Astrocyte (in vitro differentiated cells and primary cell): ENCODE measurements around the gene LRRC47. TPM values are rescaled to one million over a fixed set of nuclear protein-coding genes. Genes with fewer than 3 reads are reported as not detected.
A peak's percentile ranks its signal among the peaks of the same experiment; 100 is the strongest.

Experiments used
- DNase-seq: peaks from one replicate; pipeline ENCODE4 v3.0.0-alpha.2; 2010; ENCODE audit warnings: low read depth
- FAIRE-seq: peaks from 2 replicates; lab custom pipeline; 2011; peaks lifted over from hg19 to GRCh38; lab: Jason Lieb, UNC
- H2AFZ ChIP-seq: 2 replicates; pipeline ENCODE4 v1.6.0; 2012; ENCODE audit warnings: low read depth, low read length, inconsistent platforms
- H3K27ac ChIP-seq: 2 replicates; pipeline ENCODE4 v1.5.1; 2011; ENCODE audit warnings: low read depth, low read length, inconsistent platforms
- H3K27me3 ChIP-seq: 2 replicates; pipeline ENCODE4 v1.6.0; 2011; ENCODE audit warnings: low read length, inconsistent platforms; ENCODE audit not compliant: insufficient read depth
- H3K36me3 ChIP-seq: 2 replicates; pipeline ENCODE4 v1.5.1; 2011; ENCODE audit warnings: low read length, inconsistent platforms; ENCODE audit not compliant: insufficient read depth
- H3K4me1 ChIP-seq: 2 replicates; pipeline ENCODE4 v1.5.1; 2011; ENCODE audit warnings: low read length, inconsistent platforms; ENCODE audit not compliant: insufficient read depth
- H3K4me2 ChIP-seq: 2 replicates; pipeline ENCODE4 v1.6.0; 2012; ENCODE audit warnings: low read length, inconsistent platforms
- H3K4me3 ChIP-seq: 2 replicates; pipeline ENCODE4 v1.5.1; 2011; ENCODE audit warnings: low read depth, mild to moderate bottlenecking, low read length, inconsistent platforms; ENCODE audit not compliant: insufficient read depth
- H3K79me2 ChIP-seq: 2 replicates; pipeline ENCODE4 v1.6.0; 2012; ENCODE audit warnings: mild to moderate bottlenecking, low read length, inconsistent platforms; ENCODE audit not compliant: insufficient read depth
- H3K9ac ChIP-seq: 2 replicates; pipeline ENCODE4 v1.6.0; 2012; ENCODE audit warnings: mild to moderate bottlenecking, low read length, inconsistent platforms
- H3K9me3 ChIP-seq: 2 replicates; pipeline ENCODE4 v1.5.1; 2012; ENCODE audit warnings: low read depth, mild to moderate bottlenecking, low read length, inconsistent platforms; ENCODE audit not compliant: insufficient read depth
- H4K20me1 ChIP-seq: 2 replicates; pipeline ENCODE4 v1.6.0; 2012; ENCODE audit warnings: low read length, inconsistent platforms; ENCODE audit not compliant: insufficient read depth
- H3K27ac Mint-ChIP-seq: one replicate; pipeline ENCODE4 v1.8.0; 2021; ENCODE audit warnings: mild to moderate bottlenecking, mixed read lengths; ENCODE audit not compliant: unreplicated experiment
- H3K27me3 Mint-ChIP-seq: one replicate; pipeline ENCODE4 v1.8.0; 2021; ENCODE audit warnings: low read depth, mixed read lengths; ENCODE audit not compliant: unreplicated experiment
- H3K36me3 Mint-ChIP-seq: one replicate; pipeline ENCODE4 v1.8.0; 2021; ENCODE audit warnings: low read depth, mixed read lengths; ENCODE audit not compliant: unreplicated experiment
- H3K4me1 Mint-ChIP-seq: one replicate; pipeline ENCODE4 v1.8.0; 2021; ENCODE audit warnings: low read depth, mixed read lengths; ENCODE audit not compliant: unreplicated experiment
- H3K4me3 Mint-ChIP-seq: one replicate; pipeline ENCODE4 v1.8.0; 2021; ENCODE audit warnings: mild to moderate bottlenecking, moderate library complexity, mixed read lengths; ENCODE audit not compliant: unreplicated experiment
- H3K9me3 Mint-ChIP-seq: one replicate; pipeline ENCODE4 v1.8.0; 2021; ENCODE audit warnings: mild to moderate bottlenecking, mixed read lengths; ENCODE audit not compliant: unreplicated experiment
- EZH2 ChIP-seq: IDR thresholded peaks from 2 replicates; pipeline ENCODE4 v1.6.1; 2012; ENCODE audit warnings: mild to moderate bottlenecking, low read length, inconsistent platforms; ENCODE audit not compliant: insufficient read depth
- total RNA-seq: library from RNA; stranded (reverse); gene quantifications from 2 replicates; pipeline ENCODE4 v1.2.1, GENCODE V29; 2021
- TF ChIP-seq, protein P1 (sequence below): IDR thresholded peaks from 2 replicates; pipeline ENCODE4 v1.5.1; 2011; ENCODE audit warnings: low read depth, mild to moderate bottlenecking, inconsistent platforms, low read length, moderate library complexity; ENCODE audit not compliant: insufficient read depth

LRRC47 gene
- total RNA-seq, 1 donor from 2014 or later = 51.5 TPM

DNA sequence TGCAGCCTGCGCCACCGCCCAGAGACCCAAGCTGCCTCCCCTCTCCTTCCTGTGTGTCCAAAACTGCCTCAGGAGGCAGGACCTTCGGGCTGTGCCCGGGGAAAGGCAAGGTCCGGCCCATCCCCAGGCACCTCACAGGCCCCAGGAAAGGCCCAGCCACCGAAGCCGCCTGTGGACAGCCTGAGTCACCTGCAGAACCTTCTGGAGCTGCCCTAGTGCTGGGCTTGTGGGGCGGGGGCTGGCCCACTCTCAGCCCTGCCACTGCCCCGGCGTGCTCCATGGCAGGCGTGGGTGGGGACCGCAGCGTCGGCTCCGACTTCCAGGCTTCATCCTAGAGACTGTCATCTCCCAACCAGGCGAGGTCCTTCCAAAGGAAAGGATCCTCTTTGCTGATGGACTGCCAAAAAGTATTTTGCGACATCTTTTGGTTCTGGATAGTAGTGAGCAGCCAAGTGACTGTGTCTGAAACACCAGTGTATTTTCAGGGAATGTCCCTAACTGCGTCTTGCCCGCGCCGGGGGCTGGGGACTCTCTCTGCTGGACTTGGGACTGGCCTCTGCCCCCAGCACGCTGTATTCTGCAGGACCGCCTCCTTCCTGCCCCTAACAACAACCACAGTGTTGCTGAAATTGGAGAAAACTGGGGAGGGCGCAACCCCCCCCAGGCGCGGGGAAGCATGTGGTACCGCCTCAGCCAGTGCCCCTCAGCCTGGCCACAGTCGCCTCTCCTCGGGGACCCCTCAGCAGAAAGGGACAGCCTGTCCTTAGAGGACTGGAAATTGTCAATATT, 63.0 kb downstream of the LRRC47 start:
- TF ChIP-seq, protein P1, sequence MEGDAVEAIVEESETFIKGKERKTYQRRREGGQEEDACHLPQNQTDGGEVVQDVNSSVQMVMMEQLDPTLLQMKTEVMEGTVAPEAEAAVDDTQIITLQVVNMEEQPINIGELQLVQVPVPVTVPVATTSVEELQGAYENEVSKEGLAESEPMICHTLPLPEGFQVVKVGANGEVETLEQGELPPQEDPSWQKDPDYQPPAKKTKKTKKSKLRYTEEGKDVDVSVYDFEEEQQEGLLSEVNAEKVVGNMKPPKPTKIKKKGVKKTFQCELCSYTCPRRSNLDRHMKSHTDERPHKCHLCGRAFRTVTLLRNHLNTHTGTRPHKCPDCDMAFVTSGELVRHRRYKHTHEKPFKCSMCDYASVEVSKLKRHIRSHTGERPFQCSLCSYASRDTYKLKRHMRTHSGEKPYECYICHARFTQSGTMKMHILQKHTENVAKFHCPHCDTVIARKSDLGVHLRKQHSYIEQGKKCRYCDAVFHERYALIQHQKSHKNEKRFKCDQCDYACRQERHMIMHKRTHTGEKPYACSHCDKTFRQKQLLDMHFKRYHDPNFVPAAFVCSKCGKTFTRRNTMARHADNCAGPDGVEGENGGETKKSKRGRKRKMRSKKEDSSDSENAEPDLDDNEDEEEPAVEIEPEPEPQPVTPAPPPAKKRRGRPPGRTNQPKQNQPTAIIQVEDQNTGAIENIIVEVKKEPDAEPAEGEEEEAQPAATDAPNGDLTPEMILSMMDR = no peak
- peak; percentile 25 for TF ChIP-seq EZH2
- no peak overlapping the region for H3K4me2 ChIP-seq
- no peak overlapping the region for H3K4me3 ChIP-seq
- H4K20me1 ChIP-seq = no peaks in the 10 kb centered on the region
- H3K79me2 ChIP-seq = no peaks in the 10 kb centered on the region
- H3K27me3 Mint-ChIP-seq = peaks cover 10% of the 10 kb centered on the region
- DNase-seq (no peak), FAIRE-seq (no peak)
- no peaks in the 10 kb centered on the region for H3K4me1 Mint-ChIP-seq
- no peak overlapping the region for H3K9ac ChIP-seq
- peaks cover 4% of the 10 kb centered on the region for H3K36me3 Mint-ChIP-seq
- H2AFZ ChIP-seq = no peak overlapping the region
- no peak overlapping the region for H3K27ac ChIP-seq
- no peak overlapping the region for H3K27ac Mint-ChIP-seq
- no peak overlapping the region for H3K4me3 Mint-ChIP-seq
- H3K4me1 ChIP-seq = no peaks in the 10 kb centered on the region
- peaks cover 6% of the 10 kb centered on the region for H3K27me3 ChIP-seq
- no peaks in the 10 kb centered on the region for H3K9me3 Mint-ChIP-seq
- H3K36me3 ChIP-seq = no peaks in the 10 kb centered on the region
- H3K9me3 ChIP-seq = no peaks in the 10 kb centered on the region

DNA sequence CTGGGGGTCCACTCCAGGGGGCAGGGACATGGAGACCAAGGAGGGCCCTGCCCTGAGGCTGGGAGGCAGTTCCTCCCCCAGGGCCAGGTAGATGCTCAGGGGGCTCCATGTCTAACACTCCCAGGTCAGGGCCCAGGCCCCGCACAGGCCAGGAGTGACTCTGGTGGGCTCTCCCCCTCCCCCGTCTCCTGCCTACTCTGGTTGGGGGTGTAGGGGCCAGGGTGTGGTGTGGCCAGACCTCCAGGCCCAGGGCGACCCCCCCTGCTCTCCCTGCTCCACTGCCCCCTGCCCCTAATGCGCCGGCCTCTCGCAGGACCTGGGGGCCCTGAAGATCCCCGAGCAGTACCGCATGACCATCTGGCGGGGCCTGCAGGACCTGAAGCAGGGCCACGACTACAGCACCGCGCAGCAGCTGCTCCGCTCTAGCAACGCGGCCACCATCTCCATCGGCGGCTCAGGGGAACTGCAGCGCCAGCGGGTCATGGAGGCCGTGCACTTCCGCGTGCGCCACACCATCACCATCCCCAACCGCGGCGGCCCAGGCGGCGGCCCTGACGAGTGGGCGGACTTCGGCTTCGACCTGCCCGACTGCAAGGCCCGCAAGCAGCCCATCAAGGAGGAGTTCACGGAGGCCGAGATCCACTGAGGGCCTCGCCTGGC, 63.7 kb downstream of the LRRC47 start:
- H2AFZ ChIP-seq = no peak overlapping the region
- H3K4me3 Mint-ChIP-seq = no peak overlapping the region
- H3K27ac ChIP-seq = no peak overlapping the region

More for the DNA sequence above, 63.7 kb downstream of the LRRC47 start:
- no peaks in the 10 kb centered on the region for H3K4me1 ChIP-seq
- no peaks in the 10 kb centered on the region for H3K36me3 ChIP-seq
- TF ChIP-seq, protein P1 = no peak
- TF ChIP-seq EZH2 = peak; percentile 44
- DNase-seq (no peak), FAIRE-seq (no peak)
- H3K79me2 ChIP-seq = no peaks in the 10 kb centered on the region
- H4K20me1 ChIP-seq = no peaks in the 10 kb centered on the region
- H3K27ac Mint-ChIP-seq = no peak overlapping the region
- H3K4me3 ChIP-seq = no peak overlapping the region
- H3K27me3 Mint-ChIP-seq = peaks cover 10% of the 10 kb centered on the region
- H3K4me1 Mint-ChIP-seq = no peaks in the 10 kb centered on the region
- H3K9me3 ChIP-seq = no peaks in the 10 kb centered on the region
- H3K9ac ChIP-seq = no peak overlapping the region
- peaks cover 2% of the 10 kb centered on the region for H3K36me3 Mint-ChIP-seq
- H3K9me3 Mint-ChIP-seq = no peaks in the 10 kb centered on the region
- H3K27me3 ChIP-seq = peaks cover 6% of the 10 kb centered on the region
- H3K4me2 ChIP-seq = no peak overlapping the region
